ENCODE measurements around the gene THOC2.

DNA sequence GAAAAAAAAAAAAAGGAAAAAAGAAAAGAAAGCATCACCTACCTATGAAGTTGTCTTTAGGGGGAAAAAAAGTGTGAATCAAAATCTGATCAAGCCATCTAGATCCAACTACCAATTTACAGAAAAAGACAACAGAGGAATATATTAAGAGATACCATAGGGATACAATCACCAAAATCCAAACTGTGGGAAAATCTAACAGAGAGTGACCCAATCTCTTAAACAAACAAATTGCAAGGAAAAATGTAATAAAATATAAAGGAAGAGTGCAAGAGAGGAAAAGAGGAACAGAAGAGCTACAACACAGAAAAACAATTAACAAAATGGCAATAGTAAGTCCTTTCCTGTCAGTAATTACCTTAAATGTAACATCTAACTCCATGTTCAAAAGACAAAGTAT is 19.0 kb downstream of the THOC2 start:
- TF ChIP-seq, protein P1, sequence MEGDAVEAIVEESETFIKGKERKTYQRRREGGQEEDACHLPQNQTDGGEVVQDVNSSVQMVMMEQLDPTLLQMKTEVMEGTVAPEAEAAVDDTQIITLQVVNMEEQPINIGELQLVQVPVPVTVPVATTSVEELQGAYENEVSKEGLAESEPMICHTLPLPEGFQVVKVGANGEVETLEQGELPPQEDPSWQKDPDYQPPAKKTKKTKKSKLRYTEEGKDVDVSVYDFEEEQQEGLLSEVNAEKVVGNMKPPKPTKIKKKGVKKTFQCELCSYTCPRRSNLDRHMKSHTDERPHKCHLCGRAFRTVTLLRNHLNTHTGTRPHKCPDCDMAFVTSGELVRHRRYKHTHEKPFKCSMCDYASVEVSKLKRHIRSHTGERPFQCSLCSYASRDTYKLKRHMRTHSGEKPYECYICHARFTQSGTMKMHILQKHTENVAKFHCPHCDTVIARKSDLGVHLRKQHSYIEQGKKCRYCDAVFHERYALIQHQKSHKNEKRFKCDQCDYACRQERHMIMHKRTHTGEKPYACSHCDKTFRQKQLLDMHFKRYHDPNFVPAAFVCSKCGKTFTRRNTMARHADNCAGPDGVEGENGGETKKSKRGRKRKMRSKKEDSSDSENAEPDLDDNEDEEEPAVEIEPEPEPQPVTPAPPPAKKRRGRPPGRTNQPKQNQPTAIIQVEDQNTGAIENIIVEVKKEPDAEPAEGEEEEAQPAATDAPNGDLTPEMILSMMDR (IDR thresholded peaks at IDR 0.05) = no peak
- TF ChIP-seq POLR2AphosphoS5 (IDR thresholded peaks at IDR 0.05) = no peak
- TF ChIP-seq POLR2A (IDR thresholded peaks at IDR 0.05) = no peak

Data from prostate gland (tissue), 2 donors.